GM12878 (cell line): Measurements from ENCODE around the gene FAM107A. TPM values are rescaled to one million over a fixed set of nuclear protein-coding genes. Genes with fewer than 3 reads are reported as not detected.

Experiments used
- ATF3 ChIP-seq: IDR thresholded peaks from 2 replicates; pipeline ENCODE4 v1.6.1; 2011; ENCODE audit warnings: low read depth, mild to moderate bottlenecking, low read length, moderate library complexity, borderline replicate concordance; ENCODE audit errors: extremely low read depth
- CBX5 ChIP-seq: sonication (generic); IDR thresholded peaks from 2 replicates; pipeline ENCODE4 v1.6.1; 2016; ENCODE audit warnings: low read depth, moderate library complexity, mild to moderate bottlenecking, inconsistent platforms
- E4F1 ChIP-seq: fragments of 450-650 bp; IDR thresholded peaks from 2 replicates; pipeline ENCODE4 v1.6.1; 2018; ENCODE audit warnings: borderline replicate concordance, mild to moderate bottlenecking; ENCODE audit not compliant: partially characterized antibody
- NR2F1 ChIP-seq: fragments of 450-650 bp; conservative IDR thresholded peaks from 2 replicates; pipeline ENCODE4 v1.6.1; 2017; ENCODE audit warnings: mild to moderate bottlenecking
- PBX3 ChIP-seq: IDR thresholded peaks from 2 replicates; pipeline ENCODE4 v1.6.1; 2011; ENCODE audit warnings: mild to moderate bottlenecking, low read depth, low read length, moderate library complexity; ENCODE audit not compliant: insufficient replicate concordance
- SIN3A ChIP-seq: IDR thresholded peaks from 2 replicates; pipeline ENCODE4 v1.6.1; 2012; ENCODE audit warnings: low read depth, low read length, improper control_type of control experiment
- USF2 ChIP-seq: IDR thresholded peaks from 2 replicates; pipeline ENCODE4 v1.6.1; 2011; ENCODE audit warnings: low read depth, low read length, improper control_type of control experiment, borderline replicate concordance
- ZNF217 ChIP-seq: fragments of 450-650 bp; IDR thresholded peaks from 2 replicates; pipeline ENCODE4 v1.6.1; 2017; ENCODE audit warnings: antibody characterized with exemption, mild to moderate bottlenecking
- ZNF592 ChIP-seq: fragments of 450-650 bp; IDR thresholded peaks from 2 replicates; pipeline ENCODE4 v1.6.1; 2017; ENCODE audit warnings: mild to moderate bottlenecking, moderate library complexity
- polyA plus RNA-seq, 11 experiments: library from polyadenylated mRNA; depleted of rRNA in 4 of 11; unstranded in 6 of 11; stranded (reverse) in 5 of 11; fragments of >200 nt; fragmentation: Nextera tagmentation in 4 of 11; fragmentation: Illumina TruSeq in 1 of 11; extraction: Ambion mirVana in 4 of 11; extraction: Trizol in 1 of 11; gene quantifications; 1 replicate in 1 of 11; 2 replicates in 10 of 11; pipeline versions ENCODE4 v1.2.1 to v1.2.3, GENCODE V29; 2011 to 2016; ENCODE audit warnings: inconsistent platforms in 2 of 11, missing spikeins in 2 of 11, low read depth in 1 of 11
- total RNA-seq, 4 experiments: library from RNA; depleted of rRNA in 3 of 4; stranded (reverse); fragments of >200 nt in 3 of 4; fragmentation: Illumina TruSeq in 1 of 4; extraction: Trizol in 1 of 4; gene quantifications; 2 replicates each; pipeline versions ENCODE4 v1.2.1 to v1.2.3, GENCODE V29; 2013 to 2021

FAM107A gene
- total and polyA plus RNA-seq, 10 of the 15 experiments (the other 5 are each of a cell fraction or from before 2014, with no cell fraction given): not detected

- no peak for TF ChIP-seq E4F1
- no peak for TF ChIP-seq USF2
- no peak for TF ChIP-seq PBX3
- TF ChIP-seq ZNF217: no peak
- TF ChIP-seq SIN3A: no peak
- no peak for TF ChIP-seq CBX5
- TF ChIP-seq ATF3: no peak
- TF ChIP-seq ZNF592: no peak
- TF ChIP-seq NR2F1: no peak
- TF ChIP-seq, all 136 proteins: peak for 0
These were observed 62.8 kb downstream of the FAM107A start (continued) for GRCh38 chr3:58514405-58514804.

Other genes with a start within 250 kb of the FAM107A start
- gene PXK, start 244.5 kb downstream of the FAM107A start, total RNA-seq (2014; rRNA removed): 26.5 and 27.2 TPM in 2 replicates
- 29.3 and 30.3 TPM in 2 replicates for gene PXK, start 244.5 kb downstream of the FAM107A start, total RNA-seq (2014; rRNA removed; fragmentation: Illumina TruSeq; extraction: Trizol)
- 25.8 and 27.9 TPM in 2 replicates for gene PXK, start 244.5 kb downstream of the FAM107A start, total RNA-seq (2021)
- gene PXK, start 244.5 kb downstream of the FAM107A start, polyA plus RNA-seq (2011; rRNA removed): 18.9 and 19.1 TPM in 2 replicates
- gene PXK, start 244.5 kb downstream of the FAM107A start, polyA plus RNA-seq (2014; fragmentation: Illumina TruSeq; extraction: Trizol): 34.6 and 38.0 TPM in 2 replicates
- gene PXK, start 244.5 kb downstream of the FAM107A start, polyA plus RNA-seq (2014; fragmentation: Nextera tagmentation; extraction: Ambion mirVana): 10 to 100 TPM in 1 of 2 experiments, 1 to 10 TPM in 1; 8.4 to 10.5 TPM
- 25.7 and 27.3 TPM in 2 replicates for gene PXK, start 244.5 kb downstream of the FAM107A start, polyA plus RNA-seq (2014; rRNA removed)
- gene PXK, start 244.5 kb downstream of the FAM107A start, polyA plus RNA-seq (2016; fragmentation: Nextera tagmentation; extraction: Ambion mirVana): 10 to 100 TPM; 30.4 to 34.0 TPM
- gene PDHB, start 143.6 kb downstream of the FAM107A start, total RNA-seq (2014; rRNA removed): 68.6 and 83.4 TPM in 2 replicates
- gene PDHB, start 143.6 kb downstream of the FAM107A start, total RNA-seq (2014; rRNA removed; fragmentation: Illumina TruSeq; extraction: Trizol): 83.2 and 85.3 TPM in 2 replicates
- gene PDHB, start 143.6 kb downstream of the FAM107A start, total RNA-seq (2021): 62.9 and 65.5 TPM in 2 replicates
- gene PDHB, start 143.6 kb downstream of the FAM107A start, polyA plus RNA-seq (2011; rRNA removed): 92.2 and 121 TPM in 2 replicates
- 76.5 and 84.2 TPM in 2 replicates for gene PDHB, start 143.6 kb downstream of the FAM107A start, polyA plus RNA-seq (2014; fragmentation: Illumina TruSeq; extraction: Trizol)
- 100 to 1,000 TPM; 167 to 224 TPM for gene PDHB, start 143.6 kb downstream of the FAM107A start, polyA plus RNA-seq (2014; fragmentation: Nextera tagmentation; extraction: Ambion mirVana)
- gene PDHB, start 143.6 kb downstream of the FAM107A start, polyA plus RNA-seq (2014; rRNA removed): 68.3 and 94.2 TPM in 2 replicates
- gene PDHB, start 143.6 kb downstream of the FAM107A start, polyA plus RNA-seq (2016; fragmentation: Nextera tagmentation; extraction: Ambion mirVana): 100 to 1,000 TPM; 120 to 123 TPM
- 6.7 and 8.8 TPM in 2 replicates for gene KCTD6, start 85.3 kb downstream of the FAM107A start, total RNA-seq (2014; rRNA removed)
- 9.0 and 10.6 TPM in 2 replicates for gene KCTD6, start 85.3 kb downstream of the FAM107A start, total RNA-seq (2014; rRNA removed; fragmentation: Illumina TruSeq; extraction: Trizol)
- 5.2 and 5.8 TPM in 2 replicates for gene KCTD6, start 85.3 kb downstream of the FAM107A start, total RNA-seq (2021)
- 10.3 and 12.0 TPM in 2 replicates for gene KCTD6, start 85.3 kb downstream of the FAM107A start, polyA plus RNA-seq (2011; rRNA removed)
- 10.7 and 13.1 TPM in 2 replicates for gene KCTD6, start 85.3 kb downstream of the FAM107A start, polyA plus RNA-seq (2014; fragmentation: Illumina TruSeq; extraction: Trizol)
- gene KCTD6, start 85.3 kb downstream of the FAM107A start, polyA plus RNA-seq (2014; fragmentation: Nextera tagmentation; extraction: Ambion mirVana): 1 to 10 TPM; 9.1 to 9.4 TPM
- gene KCTD6, start 85.3 kb downstream of the FAM107A start, polyA plus RNA-seq (2014; rRNA removed): 7.5 and 8.2 TPM in 2 replicates
- gene KCTD6, start 85.3 kb downstream of the FAM107A start, polyA plus RNA-seq (2016; fragmentation: Nextera tagmentation; extraction: Ambion mirVana): 1 to 10 TPM; 6.1 to 8.4 TPM
- not detected in 2 replicates for gene ACOX2, start 40.2 kb downstream of the FAM107A start, total RNA-seq (2014; rRNA removed)
- not detected in 2 replicates for gene ACOX2, start 40.2 kb downstream of the FAM107A start, total RNA-seq (2014; rRNA removed; fragmentation: Illumina TruSeq; extraction: Trizol)
- gene ACOX2, start 40.2 kb downstream of the FAM107A start, total RNA-seq (2021): 0.16 TPM in 1 of 2 replicates, not detected in the other
- not detected in 2 replicates for gene ACOX2, start 40.2 kb downstream of the FAM107A start, polyA plus RNA-seq (2011; rRNA removed)
- not detected in 2 replicates for gene ACOX2, start 40.2 kb downstream of the FAM107A start, polyA plus RNA-seq (2014; fragmentation: Illumina TruSeq; extraction: Trizol)
- gene ACOX2, start 40.2 kb downstream of the FAM107A start, polyA plus RNA-seq (2014; fragmentation: Nextera tagmentation; extraction: Ambion mirVana): not detected
- gene ACOX2, start 40.2 kb downstream of the FAM107A start, polyA plus RNA-seq (2014; rRNA removed): not detected in 2 replicates
- gene ACOX2, start 40.2 kb downstream of the FAM107A start, polyA plus RNA-seq (2016; fragmentation: Nextera tagmentation; extraction: Ambion mirVana): under 1 TPM in 1 of 2 experiments, not detected in 1; 0.72 TPM
- not detected in 2 replicates for gene FAM3D, start 89.4 kb upstream of the FAM107A start, total RNA-seq (2014; rRNA removed)
- gene FAM3D, start 89.4 kb upstream of the FAM107A start, total RNA-seq (2014; rRNA removed; fragmentation: Illumina TruSeq; extraction: Trizol): not detected in 2 replicates
- not detected in 2 replicates for gene FAM3D, start 89.4 kb upstream of the FAM107A start, total RNA-seq (2021)
- gene FAM3D, start 89.4 kb upstream of the FAM107A start, polyA plus RNA-seq (2011; rRNA removed): 0.07 and 0.10 TPM in 2 replicates
- gene FAM3D, start 89.4 kb upstream of the FAM107A start, polyA plus RNA-seq (2014; fragmentation: Illumina TruSeq; extraction: Trizol): 0.04 TPM in 1 of 2 replicates, not detected in the other
- not detected for gene FAM3D, start 89.4 kb upstream of the FAM107A start, polyA plus RNA-seq (2014; fragmentation: Nextera tagmentation; extraction: Ambion mirVana)
- gene FAM3D, start 89.4 kb upstream of the FAM107A start, polyA plus RNA-seq (2014; rRNA removed): not detected in 2 replicates
- not detected for gene FAM3D, start 89.4 kb upstream of the FAM107A start, polyA plus RNA-seq (2016; fragmentation: Nextera tagmentation; extraction: Ambion mirVana)